Fibroblast of skin of right biceps (primary cell): Measurements from ENCODE around the gene HSDL2.
"Not testable (repeated sequence)": the region's sequence is repeated elsewhere in the genome, so short reads cannot be mapped to it uniquely, and the experiment has no call there.

ENCODE experiments used
- DNase-seq: peaks from one replicate; pipeline ENCODE4 v3.0.0-alpha.2; 2013

Gene HSDL2

DNA sequence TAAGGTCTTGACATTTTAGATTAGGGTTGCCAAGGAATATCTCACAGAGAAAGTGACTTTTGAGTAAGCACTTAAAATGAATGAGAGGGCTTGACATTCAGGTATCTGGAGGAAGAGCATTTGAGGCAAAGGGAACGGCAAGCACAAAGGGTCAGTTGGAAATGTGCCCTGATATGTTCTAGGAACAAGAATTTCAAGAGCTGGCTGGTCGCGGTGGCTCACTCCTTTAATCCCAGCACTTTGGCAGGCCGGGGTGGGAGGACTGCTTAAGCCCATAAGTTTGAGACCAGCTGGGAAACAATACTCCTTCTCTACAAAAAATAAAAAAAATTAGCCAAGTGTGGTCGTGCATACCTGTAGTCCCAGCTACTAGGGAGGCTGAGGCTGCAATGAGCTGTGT, 123.3 kb downstream of the HSDL2 start:
- no peak for DNase-seq

DNA sequence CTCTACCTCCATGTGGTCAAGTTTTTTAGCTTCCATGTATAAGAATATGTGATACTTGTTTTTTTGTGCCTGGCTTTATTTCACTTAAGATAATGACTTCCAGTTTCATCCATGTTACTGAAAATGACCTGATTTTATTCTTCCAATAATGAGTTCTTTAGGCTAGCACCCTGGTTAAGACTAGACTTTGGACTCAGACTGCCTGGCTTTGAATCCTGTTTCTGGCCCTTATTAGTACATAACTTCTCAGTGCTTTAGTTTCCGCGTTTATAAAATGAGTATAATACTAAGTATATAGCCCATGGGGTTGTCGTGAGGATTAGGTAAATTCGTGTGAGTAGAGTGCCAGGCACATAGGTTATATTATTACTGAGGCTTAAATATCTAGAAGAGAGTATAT, 125.2 kb downstream of the HSDL2 start:
- DNase-seq = no peak

DNA sequence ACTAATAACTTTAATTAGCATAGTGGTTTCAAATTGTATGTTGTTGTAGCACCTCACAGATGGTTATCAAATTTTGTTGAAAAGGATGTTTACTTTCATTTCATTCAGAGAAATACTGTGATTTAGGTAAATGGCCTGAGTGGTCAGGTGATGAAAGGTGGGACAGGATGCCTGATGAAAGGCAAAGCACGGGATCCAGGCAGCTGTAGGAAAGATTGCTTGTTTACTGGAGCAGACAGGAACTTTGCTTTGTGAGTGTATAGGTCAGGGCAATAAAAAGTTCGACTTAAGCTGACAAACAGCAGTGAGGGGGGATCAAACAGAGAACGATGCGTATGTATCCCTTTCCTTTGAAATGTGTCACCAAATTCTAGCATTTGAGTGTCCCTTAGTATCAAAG, 125.7 kb downstream of the HSDL2 start:
- no peak for DNase-seq

- no peak for DNase-seq
These were observed 126.7 kb downstream of the HSDL2 start for GRCh38 chr9:112506571-112506970.

DNA sequence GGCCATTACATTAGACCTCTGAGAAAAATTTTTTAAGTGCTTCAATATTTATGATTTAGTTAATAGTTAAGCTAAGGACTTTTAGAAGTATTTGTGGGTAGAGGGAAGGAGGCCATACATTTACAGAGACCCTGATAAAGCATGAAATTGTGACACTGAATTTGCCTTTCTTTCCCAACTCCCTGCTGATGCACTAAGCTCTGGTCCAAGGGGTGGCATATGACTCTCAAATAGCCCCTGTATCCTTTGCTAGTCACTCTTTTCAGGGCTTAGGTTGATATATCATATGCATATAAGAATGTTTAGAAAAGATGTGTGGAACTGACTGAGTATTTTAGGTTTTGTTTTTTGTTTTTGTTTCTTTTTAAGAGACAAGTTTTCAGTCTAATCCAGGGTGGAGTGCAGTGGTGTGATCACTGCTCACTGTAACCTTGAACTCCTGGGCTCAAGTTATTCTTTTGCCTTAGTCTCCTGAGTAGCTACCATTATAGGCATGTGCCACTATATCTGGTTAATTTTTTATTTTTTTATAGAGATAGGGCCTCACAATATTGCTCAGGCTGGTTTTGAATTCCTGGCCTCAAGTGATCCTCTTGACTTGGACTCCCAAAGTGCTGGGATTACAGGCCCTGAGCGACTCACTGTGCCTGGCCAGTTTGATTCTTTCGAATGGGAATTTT, 127.2 kb downstream of the HSDL2 start:
- no peak for DNase-seq

DNA sequence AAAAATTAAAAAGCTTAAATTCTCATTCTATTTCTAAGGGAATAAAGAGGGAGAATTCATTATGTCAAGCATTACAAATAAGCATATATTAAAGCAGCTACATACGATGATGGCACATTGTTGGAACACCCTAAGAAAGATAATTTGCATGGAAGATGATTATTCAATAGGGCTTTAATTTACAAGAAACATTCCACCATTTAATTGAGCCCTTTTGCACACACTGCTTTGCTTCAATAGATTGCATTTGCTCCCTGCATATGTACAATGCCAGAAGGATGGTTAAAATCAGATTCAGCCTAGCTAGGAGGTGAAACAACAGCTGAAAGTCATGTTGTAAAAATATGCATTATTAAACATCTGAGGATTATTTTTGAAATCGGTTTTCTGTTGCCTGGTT, 128.5 kb downstream of the HSDL2 start:
- no peak for DNase-seq

GRCh38 chr9:112512377-112512776, 132.5 kb downstream of the HSDL2 start:
- DNase-seq = not testable (repeated sequence)

DNA sequence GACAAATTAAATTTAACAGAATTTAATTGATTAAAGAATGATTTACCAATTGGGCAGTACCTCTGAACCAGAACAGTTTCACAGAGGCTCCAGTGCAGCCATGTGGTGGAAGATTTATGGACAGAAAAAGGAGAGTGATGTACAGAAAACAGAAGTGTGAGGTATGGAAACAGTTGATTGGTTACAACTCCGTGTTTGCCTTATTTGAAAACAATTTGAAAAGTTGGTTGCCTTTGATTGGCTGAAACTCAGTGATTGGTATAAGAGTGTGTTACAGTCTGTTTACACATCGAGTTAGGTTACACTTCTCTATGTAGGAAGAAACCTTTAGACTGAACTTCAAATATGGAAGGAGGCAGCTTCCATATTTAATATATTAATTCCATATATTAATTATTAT, 136.9 kb downstream of the HSDL2 start:
- no peak for DNase-seq

- no peak for DNase-seq
These were observed 140.2 kb downstream of the HSDL2 start for GRCh38 chr9:112520069-112520468.

- DNase-seq = no peak
These were observed 140.7 kb downstream of the HSDL2 start for GRCh38 chr9:112520656-112521055.
